ENCODE results near the gene MIER1. TPM values are rescaled to one million over a fixed set of nuclear protein-coding genes. Genes with fewer than 3 reads are reported as not detected.
"Not testable (repeated sequence)": the region's sequence is repeated elsewhere in the genome, so short reads cannot be mapped to it uniquely, and the experiment has no call there.

MIER1 gene
- total RNA-seq, 4 donors from 2014 or later, result 30.9 to 55.5 (median 34.9) TPM

DNA sequence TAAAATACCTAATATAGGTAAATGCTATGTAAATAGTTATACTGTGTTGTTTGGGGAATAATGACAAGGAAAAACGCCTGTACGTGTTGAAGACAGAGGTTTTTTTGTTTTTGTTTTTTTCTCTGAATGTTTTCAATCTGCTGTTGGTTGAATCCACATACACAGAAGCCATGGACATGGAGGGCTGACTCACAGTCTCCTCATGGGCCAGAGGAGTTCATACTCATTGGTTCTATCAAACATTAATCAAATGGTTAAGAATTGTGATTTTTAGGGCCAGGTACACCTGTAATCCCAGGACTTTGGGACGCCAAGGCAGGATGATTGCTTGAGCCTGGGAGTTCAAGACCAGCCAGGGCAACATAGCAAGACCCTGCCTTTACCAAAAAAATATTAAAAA, 20.5 kb downstream of the MIER1 start:
- no peak for ATAC-seq (ENCODE audit: low FRiP score)

GRCh38 chr1:66947267-66947666, 22.5 kb downstream of the MIER1 start:
- ATAC-seq (ENCODE audit: low FRiP score) (no peak), DNase-seq (ENCODE audit: low spot score) (no peak)
- TF ChIP-seq, protein P1, sequence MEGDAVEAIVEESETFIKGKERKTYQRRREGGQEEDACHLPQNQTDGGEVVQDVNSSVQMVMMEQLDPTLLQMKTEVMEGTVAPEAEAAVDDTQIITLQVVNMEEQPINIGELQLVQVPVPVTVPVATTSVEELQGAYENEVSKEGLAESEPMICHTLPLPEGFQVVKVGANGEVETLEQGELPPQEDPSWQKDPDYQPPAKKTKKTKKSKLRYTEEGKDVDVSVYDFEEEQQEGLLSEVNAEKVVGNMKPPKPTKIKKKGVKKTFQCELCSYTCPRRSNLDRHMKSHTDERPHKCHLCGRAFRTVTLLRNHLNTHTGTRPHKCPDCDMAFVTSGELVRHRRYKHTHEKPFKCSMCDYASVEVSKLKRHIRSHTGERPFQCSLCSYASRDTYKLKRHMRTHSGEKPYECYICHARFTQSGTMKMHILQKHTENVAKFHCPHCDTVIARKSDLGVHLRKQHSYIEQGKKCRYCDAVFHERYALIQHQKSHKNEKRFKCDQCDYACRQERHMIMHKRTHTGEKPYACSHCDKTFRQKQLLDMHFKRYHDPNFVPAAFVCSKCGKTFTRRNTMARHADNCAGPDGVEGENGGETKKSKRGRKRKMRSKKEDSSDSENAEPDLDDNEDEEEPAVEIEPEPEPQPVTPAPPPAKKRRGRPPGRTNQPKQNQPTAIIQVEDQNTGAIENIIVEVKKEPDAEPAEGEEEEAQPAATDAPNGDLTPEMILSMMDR (IDR thresholded peaks at IDR 0.05), result no peak

More for the DNA sequence above, 20.5 kb downstream of the MIER1 start:
- TF ChIP-seq, protein P1 (IDR thresholded peaks at IDR 0.05), result no peak
- DNase-seq (ENCODE audit: low spot score), result no peak

DNA sequence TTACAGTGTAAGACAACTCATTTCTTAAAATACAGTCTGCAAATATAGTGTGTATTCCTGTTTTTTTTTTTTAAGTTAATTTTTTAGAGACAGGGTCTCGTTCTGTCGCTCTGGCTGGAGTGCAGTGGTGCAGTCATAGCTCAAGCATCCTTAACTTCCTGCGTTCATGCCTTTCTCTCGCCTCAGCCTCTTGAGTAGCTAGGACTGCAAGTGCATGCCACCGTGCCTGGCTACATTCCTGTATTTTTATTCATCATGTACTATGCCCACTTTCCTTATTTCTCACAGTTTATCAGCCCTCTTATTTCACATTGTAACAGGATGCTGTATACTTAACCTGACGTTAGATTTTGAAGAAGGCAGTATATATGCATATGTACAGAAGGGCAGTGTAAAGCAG, 26.7 kb downstream of the MIER1 start:
- ATAC-seq (ENCODE audit: low FRiP score) (no peak), DNase-seq (ENCODE audit: low spot score) (no peak)
- TF ChIP-seq, protein P1 (IDR thresholded peaks at IDR 0.05), result no peak

- TF ChIP-seq, protein P1 (IDR thresholded peaks at IDR 0.05), result no peak
- ATAC-seq (ENCODE audit: low FRiP score), result no peak
- no peak for DNase-seq (ENCODE audit: low spot score)
These were observed 29.4 kb downstream of the MIER1 start for GRCh38 chr1:66954208-66954607.

- TF ChIP-seq, protein P1 (IDR thresholded peaks at IDR 0.05), result no peak
- no peak for DNase-seq (ENCODE audit: low spot score)
- no peak for ATAC-seq (ENCODE audit: low FRiP score)
These were observed 33.1 kb downstream of the MIER1 start for GRCh38 chr1:66957938-66958337.

DNA sequence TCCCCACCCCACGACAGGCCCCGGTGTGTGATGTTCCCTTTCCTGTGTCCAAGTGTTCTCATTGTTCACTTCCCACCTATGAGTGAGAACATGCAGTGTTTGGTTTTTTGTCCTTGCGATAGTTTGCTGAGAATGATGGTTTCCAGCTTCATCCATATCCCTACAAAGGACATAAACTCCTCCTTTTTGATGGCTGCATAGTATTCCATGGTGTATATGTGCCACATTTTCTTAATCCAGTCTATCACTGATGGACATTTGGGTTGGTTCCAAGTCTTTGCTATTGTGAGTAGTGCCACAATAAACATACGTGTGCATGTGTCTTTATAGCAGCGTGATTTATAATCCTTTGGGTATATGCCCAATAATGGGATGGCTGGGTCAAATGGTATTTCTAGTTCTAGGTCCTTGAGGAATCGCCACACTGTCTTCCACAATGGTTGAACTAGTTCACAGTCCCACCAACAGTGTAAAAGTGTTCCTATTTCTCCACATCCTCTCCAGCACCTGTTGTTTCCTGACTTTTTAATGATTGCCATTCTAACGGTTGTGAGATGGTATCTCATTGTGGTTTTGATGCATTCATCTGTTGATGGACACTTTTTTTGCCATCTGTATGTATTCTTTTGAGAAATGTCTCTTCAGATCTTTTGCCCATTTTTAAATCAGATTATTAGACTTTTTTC, 41.5 kb downstream of the MIER1 start:
- ATAC-seq (ENCODE audit: low FRiP score); DNase-seq (ENCODE audit: low spot score): not testable (repeated sequence)

- no peak for ATAC-seq (ENCODE audit: low FRiP score)
- no peak for DNase-seq (ENCODE audit: low spot score)
- TF ChIP-seq, protein P1 (IDR thresholded peaks at IDR 0.05), result no peak
These were observed 43.8 kb downstream of the MIER1 start for GRCh38 chr1:66968574-66968973.

All from omental fat pad (tissue), 4 donors.